ENCODE measurements around the gene DZANK1.

DNA sequence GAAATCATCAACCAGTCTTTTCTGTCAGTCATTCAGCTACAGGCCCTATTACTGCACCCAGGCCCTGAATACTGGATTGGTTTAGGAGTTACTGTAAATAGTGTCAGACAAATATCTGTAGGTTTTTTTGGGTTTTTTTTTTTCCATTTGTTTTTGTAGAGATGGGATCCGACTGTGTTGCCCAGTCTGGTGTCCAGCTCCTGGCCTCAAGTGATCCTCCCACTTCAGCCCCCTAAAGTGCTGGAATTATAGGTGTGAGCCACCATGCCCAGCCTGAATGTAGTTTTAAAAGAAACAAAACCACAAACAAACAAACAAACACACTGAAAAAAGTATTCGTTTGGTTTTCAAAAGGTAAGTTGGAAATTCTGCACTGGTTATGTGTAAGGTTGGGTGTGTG is 39.6 kb downstream of the DZANK1 start:
- TF ChIP-seq SP1 (IDR thresholded peaks at IDR 0.05; ENCODE audit: low read depth, low read length) (no peak), SP2 (IDR thresholded peaks at IDR 0.05; ENCODE audit: low read length) (no peak), EGR1 (IDR thresholded peaks at IDR 0.05; ENCODE audit: borderline replicate concordance, low read depth, low read length) (no peak)
